Measurements from ENCODE around the gene CEP68.
"Not testable (repeated sequence)": the region's sequence is repeated elsewhere in the genome, so short reads cannot be mapped to it uniquely, and the experiment has no call there.

The CEP68 gene, protein sequence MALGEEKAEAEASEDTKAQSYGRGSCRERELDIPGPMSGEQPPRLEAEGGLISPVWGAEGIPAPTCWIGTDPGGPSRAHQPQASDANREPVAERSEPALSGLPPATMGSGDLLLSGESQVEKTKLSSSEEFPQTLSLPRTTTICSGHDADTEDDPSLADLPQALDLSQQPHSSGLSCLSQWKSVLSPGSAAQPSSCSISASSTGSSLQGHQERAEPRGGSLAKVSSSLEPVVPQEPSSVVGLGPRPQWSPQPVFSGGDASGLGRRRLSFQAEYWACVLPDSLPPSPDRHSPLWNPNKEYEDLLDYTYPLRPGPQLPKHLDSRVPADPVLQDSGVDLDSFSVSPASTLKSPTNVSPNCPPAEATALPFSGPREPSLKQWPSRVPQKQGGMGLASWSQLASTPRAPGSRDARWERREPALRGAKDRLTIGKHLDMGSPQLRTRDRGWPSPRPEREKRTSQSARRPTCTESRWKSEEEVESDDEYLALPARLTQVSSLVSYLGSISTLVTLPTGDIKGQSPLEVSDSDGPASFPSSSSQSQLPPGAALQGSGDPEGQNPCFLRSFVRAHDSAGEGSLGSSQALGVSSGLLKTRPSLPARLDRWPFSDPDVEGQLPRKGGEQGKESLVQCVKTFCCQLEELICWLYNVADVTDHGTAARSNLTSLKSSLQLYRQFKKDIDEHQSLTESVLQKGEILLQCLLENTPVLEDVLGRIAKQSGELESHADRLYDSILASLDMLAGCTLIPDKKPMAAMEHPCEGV

GRCh38 chr2:65056215-65057053, at the start of gene CEP68:
CEP68 (plus strand) TSS chr2:65056416; CDS start chr2:65069445, 13,029 bp downstream.
- peak; percentile 96 for DNase-seq

DNA sequence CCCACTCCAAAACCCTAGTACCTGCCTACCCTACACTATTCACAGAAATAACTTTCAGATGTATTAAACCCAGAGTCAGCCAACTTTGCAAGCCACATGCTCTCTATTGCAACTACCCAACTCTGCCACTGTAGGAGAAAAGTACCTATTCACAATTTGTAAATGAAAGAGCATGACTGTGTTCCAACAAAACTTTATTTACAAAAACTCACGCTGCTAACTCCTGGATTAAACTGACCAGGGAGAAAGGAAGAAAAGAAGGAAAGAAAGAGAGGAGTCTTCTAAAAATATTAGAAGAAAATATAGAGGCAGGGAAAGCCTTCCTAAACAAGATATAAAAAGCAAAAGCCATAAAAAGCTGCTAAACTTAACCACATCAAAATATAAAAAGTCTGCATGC, 42.4 kb upstream of the CEP68 start:
- no peak for DNase-seq

DNA sequence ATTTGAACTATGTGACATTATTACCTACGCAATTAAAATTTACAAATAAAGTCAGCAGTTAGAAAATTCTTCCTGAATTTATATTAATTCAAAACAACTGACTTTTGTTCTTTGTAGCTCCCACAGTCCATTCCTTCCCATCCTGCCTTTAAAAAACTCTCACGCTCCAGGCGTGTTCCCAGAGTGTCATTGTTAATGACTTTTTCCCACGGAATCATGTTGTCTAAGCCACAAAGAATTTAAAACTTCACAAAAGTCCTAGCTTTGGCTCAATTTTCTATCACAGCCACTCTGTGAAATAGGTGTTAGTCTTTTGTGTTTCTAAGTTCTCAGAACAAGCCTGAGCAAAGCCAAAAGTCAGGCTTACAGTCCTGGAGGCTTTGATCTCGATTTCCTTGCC, 40.5 kb upstream of the CEP68 start:
- DNase-seq = no peak

DNA sequence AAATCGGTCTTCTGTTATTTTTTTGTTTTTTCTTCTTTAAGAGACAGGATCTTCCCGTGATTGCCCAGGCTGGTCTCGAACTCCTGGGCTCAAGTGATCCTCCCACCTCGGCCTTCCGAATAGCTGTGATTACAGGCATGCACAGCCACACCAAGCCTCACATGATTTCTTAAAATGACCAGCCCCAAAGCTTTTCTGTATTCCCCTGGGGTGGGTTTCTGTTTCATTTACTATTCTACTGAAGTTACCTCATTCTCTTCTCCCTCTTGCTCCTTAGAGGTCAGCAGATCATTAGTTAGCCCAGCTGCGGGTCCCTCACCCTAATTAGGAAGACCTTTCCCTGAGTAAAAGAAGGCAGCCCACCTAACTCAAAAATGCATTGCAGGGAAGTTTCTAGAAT, 39.4 kb upstream of the CEP68 start:
- no peak for DNase-seq

GRCh38 chr2:65017335-65017734, 38.9 kb upstream of the CEP68 start:
- no peak for DNase-seq

DNA sequence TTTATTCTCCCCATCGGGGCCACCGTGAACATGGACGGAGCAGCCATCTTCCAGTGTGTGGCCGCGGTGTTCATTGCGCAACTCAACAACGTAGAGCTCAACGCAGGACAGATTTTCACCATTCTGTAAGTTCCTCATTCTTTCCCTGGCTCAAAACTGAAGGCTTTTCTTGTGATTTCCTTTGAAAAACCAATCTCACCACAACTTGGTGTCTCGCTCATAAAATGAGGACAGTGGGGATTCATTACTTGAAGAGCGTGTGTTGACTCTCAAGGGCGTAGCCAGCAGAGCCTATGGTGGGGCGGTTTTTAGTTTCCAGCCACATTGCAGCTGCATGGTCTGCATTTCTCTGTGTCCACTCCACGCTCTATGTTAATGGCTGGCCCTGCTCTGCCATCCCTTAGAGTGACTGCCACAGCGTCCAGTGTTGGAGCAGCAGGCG, 38.1 kb upstream of the CEP68 start:
- DNase-seq = no peak

DNA sequence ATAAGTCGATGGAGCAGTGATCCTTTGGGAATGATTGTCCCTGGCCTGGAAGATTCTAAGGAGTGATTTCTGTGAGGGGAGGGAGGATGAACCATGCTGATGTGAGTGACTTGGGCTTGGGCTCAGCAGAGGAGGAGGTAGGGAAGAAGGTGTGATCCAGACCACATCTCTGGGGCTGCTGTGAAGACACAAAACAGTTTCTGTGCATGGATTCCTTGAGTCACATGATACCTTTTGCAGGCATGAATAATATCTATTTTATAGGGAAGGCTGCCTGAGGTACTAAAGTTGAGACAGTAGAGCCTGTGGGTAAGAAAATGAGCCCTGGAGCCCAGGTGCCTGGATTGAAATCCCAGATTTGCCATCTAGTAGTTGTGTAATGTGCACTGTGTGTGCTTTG, 37.2 kb upstream of the CEP68 start:
- DNase-seq = no peak

DNA sequence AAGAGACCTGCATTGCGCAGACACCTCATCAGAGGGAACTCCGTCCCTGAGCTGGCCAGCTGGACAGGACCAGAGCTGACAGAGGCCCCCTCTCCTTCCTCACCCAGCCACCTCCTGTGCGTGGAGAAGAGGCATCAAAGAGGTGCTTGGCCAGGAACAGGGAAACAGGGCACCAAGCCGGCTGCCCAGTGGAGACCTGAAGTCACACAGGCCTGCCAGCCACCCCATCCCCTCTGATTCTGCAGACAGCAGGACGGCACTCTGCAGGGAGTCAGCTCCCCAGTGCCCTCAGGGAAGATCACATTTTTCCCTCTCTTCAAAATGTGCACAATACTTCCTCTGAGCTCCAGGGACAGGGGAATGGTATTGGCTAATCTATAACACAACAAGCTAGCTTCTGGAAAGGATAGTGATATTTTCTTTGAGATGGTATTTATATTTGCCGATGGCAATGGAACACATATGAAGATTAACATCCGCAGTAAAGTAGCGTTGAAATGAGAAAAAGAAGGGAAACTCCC, 36.5 kb upstream of the CEP68 start:
- no peak for DNase-seq

- not testable (repeated sequence) for DNase-seq
Observed at GRCh38 chr2:65020251-65020650, 36.0 kb upstream of the CEP68 start.

DNA sequence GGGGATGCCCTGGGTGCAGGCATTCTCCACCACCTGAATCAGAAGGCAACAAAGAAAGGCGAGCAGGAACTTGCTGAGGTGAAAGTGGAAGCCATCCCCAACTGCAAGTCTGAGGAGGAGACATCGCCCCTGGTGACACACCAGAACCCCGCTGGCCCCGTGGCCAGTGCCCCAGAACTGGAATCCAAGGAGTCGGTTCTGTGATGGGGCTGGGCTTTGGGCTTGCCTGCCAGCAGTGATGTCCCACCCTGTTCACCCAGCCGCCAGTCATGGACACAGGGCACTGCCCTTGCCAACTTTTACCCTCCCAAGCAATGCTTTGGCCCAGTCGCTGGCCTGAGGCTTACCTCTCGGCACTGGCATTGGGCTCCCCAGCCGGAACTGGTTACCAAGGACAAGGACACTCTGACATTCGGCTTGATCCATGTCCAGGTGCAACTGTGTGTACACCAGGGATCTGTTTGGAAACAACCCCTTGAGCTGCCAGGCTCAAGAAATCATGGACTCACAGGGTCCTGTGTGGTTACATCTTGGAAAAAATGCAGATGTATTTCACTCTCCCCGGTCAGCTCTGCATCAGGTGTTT, 35.2 kb upstream of the CEP68 start:
- no peak for DNase-seq

GRCh38 chr2:65021709-65022108, 34.5 kb upstream of the CEP68 start:
- DNase-seq = no peak

- no peak for DNase-seq
Observed at GRCh38 chr2:65022189-65022588, 34.0 kb upstream of the CEP68 start.

GRCh38 chr2:65023742-65024141, 32.5 kb upstream of the CEP68 start:
- DNase-seq = no peak

DNA sequence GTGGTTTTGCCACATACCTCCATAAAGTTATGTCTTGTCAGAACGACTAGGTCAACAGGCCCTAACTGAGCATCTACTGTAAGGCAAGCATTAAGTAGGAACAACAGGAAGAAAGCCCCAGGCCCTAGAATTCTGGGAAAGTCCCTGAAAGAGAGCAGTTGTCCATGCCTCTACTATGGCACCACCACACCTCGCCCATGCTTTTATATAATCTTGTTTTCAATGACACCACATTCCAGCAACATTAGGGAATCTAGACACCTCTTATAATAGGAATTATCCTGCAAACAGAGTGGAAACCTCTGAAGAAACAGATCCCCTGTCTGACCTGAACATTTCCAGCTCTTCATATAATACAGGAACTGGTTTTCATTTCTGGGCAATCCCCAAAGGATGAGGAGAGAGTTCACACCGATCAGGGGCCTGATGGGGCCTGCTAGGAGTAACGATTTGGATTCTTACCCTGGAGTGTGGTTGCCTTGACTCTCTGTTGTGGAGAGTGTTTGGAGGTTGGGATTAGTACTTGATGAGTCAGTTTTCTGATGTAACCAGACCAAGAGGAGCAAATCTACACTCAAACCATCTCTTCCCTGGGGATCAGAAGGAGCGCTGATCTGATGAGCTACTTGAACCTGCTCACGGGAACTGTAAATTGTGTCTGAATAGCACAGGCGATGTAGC, 31.9 kb upstream of the CEP68 start:
- no peak for DNase-seq

- no peak for DNase-seq
Observed at GRCh38 chr2:65025453-65026123, 30.6 kb upstream of the CEP68 start.

DNA sequence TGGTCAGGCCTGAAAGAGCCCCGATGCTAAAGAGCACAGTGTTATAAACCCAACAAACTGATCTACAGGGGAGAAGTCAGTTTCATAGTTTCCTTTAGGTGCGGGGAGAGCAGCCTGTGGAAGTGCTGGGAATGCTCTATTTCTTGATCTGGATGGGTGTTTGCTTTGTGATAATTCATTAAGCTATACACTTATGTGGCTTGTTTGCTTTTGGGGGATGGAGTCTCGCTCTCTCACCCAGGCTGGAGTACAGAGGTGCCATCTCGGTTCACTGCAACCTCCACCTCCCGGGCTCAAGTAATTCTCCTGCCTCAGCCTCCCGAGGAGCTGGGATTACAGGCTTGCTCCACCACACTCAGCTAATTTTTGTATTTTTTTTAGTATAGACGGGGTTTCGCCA, 30.1 kb upstream of the CEP68 start:
- no peak for DNase-seq

- no peak for DNase-seq
Observed at GRCh38 chr2:65026704-65027464, 29.3 kb upstream of the CEP68 start.

DNA sequence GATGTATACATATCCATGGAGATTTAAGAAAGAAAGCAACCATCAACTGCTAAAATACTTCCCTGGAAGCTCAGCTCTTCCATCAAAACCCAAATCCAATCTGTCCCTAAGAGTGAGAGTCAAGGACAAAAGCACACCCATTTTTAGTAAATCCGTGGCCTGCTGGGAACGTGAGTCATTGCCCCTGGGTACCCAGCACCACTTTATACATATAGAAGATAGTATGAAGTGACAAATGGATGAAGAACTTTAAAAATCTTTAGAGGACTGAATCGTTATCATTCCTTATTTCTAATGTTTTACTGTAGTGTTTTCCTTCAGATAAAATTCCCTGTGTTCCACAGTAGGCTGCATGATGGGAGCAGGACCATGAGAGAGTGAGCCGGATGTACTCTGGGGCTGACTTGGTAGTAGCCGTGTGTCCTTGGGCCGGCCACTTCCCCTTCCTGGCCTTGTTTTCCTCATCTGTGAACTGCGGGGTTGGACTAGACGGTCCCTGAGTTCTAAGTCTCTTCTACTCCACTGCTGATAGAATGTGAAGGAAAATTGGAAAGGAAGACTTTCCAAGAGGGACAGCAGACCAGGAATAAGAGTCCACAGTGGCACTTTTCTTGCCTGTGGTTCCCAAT, 28.5 kb upstream of the CEP68 start:
- no peak for DNase-seq

DNA sequence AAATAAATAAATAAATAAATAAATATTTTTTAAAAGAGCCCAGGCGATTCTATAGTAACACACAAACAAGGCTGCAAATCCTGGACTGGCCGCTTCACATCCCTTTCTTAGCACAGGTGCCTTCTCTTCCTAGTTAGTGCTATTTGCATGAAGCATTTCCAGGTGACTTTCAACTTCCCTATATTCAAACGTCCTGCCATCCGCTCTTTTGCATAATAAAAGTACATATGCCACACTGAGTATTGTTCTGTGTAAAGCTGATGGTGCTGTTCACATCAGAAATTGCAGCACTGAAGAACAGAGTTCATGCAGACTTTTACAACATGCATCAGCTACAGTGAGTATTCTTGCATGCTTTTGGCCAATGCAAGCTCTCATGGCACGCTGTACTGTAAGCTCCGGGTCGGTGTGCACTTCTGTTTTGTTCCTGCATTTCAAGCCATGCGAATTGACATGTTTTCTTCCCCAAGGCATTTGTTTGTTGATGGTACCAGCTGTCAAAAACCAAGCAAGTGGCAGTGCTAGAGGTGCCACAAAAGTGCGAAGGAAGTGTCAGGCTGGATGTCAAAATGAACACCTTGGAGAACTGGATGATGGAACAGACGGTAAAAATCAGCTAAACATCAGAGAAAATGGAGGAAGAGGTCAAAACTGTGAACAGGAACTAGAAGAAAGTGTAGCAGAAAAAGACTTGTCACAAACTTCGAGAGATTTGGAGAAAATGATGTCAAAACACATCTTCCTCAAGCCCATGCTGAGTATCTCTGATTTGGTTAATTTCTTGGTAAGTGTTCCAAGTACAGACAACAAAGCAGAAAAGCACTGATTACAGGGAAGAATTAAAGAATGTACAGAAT, 25.5 kb upstream of the CEP68 start:
- DNase-seq = no peak

All from CD4-positive, alpha-beta T cell treated with Interleukin-12 subunit alpha and Interleukin-12 subunit beta, for 1 hour (primary cell).